Measurements from ENCODE around the gene KRTAP10-12. TPM values are rescaled to one million over a fixed set of nuclear protein-coding genes. Genes with fewer than 3 reads are reported as not detected.

Gene KRTAP10-12
- total RNA-seq, 1 experiment from 2014 or later = not detected

- CTCF ChIA-PET = interaction anchor here (0.6 kb wide), 1 partner anchor 9 kb away, joined by 6 read pairs; no protein-coding TSS in a partner anchor
- no peak for TF ChIP-seq SIN3A (IDR thresholded peaks at IDR 0.05; ENCODE audit: borderline replicate concordance, insufficient read depth, low read depth, low read length)
- TF ChIP-seq, protein P1, sequence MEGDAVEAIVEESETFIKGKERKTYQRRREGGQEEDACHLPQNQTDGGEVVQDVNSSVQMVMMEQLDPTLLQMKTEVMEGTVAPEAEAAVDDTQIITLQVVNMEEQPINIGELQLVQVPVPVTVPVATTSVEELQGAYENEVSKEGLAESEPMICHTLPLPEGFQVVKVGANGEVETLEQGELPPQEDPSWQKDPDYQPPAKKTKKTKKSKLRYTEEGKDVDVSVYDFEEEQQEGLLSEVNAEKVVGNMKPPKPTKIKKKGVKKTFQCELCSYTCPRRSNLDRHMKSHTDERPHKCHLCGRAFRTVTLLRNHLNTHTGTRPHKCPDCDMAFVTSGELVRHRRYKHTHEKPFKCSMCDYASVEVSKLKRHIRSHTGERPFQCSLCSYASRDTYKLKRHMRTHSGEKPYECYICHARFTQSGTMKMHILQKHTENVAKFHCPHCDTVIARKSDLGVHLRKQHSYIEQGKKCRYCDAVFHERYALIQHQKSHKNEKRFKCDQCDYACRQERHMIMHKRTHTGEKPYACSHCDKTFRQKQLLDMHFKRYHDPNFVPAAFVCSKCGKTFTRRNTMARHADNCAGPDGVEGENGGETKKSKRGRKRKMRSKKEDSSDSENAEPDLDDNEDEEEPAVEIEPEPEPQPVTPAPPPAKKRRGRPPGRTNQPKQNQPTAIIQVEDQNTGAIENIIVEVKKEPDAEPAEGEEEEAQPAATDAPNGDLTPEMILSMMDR (IDR thresholded peaks at IDR 0.05) = no peak
- TF ChIP-seq POLR2AphosphoS5 (IDR thresholded peaks at IDR 0.05; ENCODE audit: low read depth, low read length) = no peak
- no peak for TF ChIP-seq TCF7L2 (IDR thresholded peaks at IDR 0.05; ENCODE audit: low read depth, low read length)
- TF ChIP-seq, protein P2, sequence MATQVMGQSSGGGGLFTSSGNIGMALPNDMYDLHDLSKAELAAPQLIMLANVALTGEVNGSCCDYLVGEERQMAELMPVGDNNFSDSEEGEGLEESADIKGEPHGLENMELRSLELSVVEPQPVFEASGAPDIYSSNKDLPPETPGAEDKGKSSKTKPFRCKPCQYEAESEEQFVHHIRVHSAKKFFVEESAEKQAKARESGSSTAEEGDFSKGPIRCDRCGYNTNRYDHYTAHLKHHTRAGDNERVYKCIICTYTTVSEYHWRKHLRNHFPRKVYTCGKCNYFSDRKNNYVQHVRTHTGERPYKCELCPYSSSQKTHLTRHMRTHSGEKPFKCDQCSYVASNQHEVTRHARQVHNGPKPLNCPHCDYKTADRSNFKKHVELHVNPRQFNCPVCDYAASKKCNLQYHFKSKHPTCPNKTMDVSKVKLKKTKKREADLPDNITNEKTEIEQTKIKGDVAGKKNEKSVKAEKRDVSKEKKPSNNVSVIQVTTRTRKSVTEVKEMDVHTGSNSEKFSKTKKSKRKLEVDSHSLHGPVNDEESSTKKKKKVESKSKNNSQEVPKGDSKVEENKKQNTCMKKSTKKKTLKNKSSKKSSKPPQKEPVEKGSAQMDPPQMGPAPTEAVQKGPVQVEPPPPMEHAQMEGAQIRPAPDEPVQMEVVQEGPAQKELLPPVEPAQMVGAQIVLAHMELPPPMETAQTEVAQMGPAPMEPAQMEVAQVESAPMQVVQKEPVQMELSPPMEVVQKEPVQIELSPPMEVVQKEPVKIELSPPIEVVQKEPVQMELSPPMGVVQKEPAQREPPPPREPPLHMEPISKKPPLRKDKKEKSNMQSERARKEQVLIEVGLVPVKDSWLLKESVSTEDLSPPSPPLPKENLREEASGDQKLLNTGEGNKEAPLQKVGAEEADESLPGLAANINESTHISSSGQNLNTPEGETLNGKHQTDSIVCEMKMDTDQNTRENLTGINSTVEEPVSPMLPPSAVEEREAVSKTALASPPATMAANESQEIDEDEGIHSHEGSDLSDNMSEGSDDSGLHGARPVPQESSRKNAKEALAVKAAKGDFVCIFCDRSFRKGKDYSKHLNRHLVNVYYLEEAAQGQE (IDR thresholded peaks at IDR 0.05; ENCODE audit: insufficient read depth in 1 of 2, low read depth in 2 of 2, low read length in 1 of 2) = no peak
- BruUV-seq (replicated peaks) = no TSS peak
- Histone ChIP-seq H3K4me1 (ENCODE audit: control insufficient read depth, insufficient read depth, low read length) (no peaks in the 10 kb centered on the region; the same call in none of the 2 replicates), H3K4me3 (ENCODE audit: low read depth in 2 of 2, low read length in 2 of 2) (no peak overlapping the region), H3K27ac (ENCODE audit: low read length) (no peak overlapping the region), H3K36me3 (ENCODE audit: control insufficient read depth, insufficient read depth, low read length) (no peaks in the 10 kb centered on the region), H3K27me3 (ENCODE audit: control insufficient read depth, insufficient read depth, low read length) (no peaks in the 10 kb centered on the region), H3K9me3 (ENCODE audit: control insufficient read depth, insufficient read depth, low read depth, low read length) (no peaks in the 10 kb centered on the region)
- DNase-seq (ENCODE audit: low read depth, low spot score) = no peak
- ATAC-seq = no peak
- intact Hi-C loops (cut with micrococcal nuclease; ENCODE audit: unreplicated experiment) (no loop called here), in situ Hi-C loops (cut with HindIII; ENCODE audit: low pct_unique_long_range_greater_than_20kb, low sequenced_read_pairs) (no loop called here)
- POLR2A ChIA-PET = no interaction called here
Measured at GRCh38 chr21:44713130-44713529, 16.2 kb downstream of the KRTAP10-12 start.

- no peak overlapping the region for H3K4me3 ChIP-seq (ENCODE audit: low read depth in 2 of 2, low read length in 2 of 2)
- ChIA-PET CTCF (no interaction called here), POLR2A (no interaction called here)
- H3K27me3 ChIP-seq (ENCODE audit: control insufficient read depth, insufficient read depth, low read length) = no peaks in the 10 kb centered on the region
- no peaks in the 10 kb centered on the region for H3K36me3 ChIP-seq (ENCODE audit: control insufficient read depth, insufficient read depth, low read length)
- in situ Hi-C loops (cut with HindIII; ENCODE audit: low pct_unique_long_range_greater_than_20kb, low sequenced_read_pairs) (no loop called here), intact Hi-C loops (cut with micrococcal nuclease; ENCODE audit: unreplicated experiment) (no loop called here)
- TF ChIP-seq POLR2AphosphoS5 (IDR thresholded peaks at IDR 0.05; ENCODE audit: low read depth, low read length) (no peak), TCF7L2 (IDR thresholded peaks at IDR 0.05; ENCODE audit: low read depth, low read length) (no peak), SIN3A (IDR thresholded peaks at IDR 0.05; ENCODE audit: borderline replicate concordance, insufficient read depth, low read depth, low read length) (no peak)
- TF ChIP-seq, protein P1 (IDR thresholded peaks at IDR 0.05) = no peak
- TF ChIP-seq, protein P2 (IDR thresholded peaks at IDR 0.05; ENCODE audit: insufficient read depth in 1 of 2, low read depth in 2 of 2, low read length in 1 of 2) = no peak
- H3K27ac ChIP-seq (ENCODE audit: low read length) = no peak overlapping the region
- BruUV-seq (replicated peaks) = no TSS peak
- ATAC-seq (no peak), DNase-seq (ENCODE audit: low read depth, low spot score) (no peak)
- no peaks in the 10 kb centered on the region; the same call in none of the 2 replicates for H3K4me1 ChIP-seq (ENCODE audit: control insufficient read depth, insufficient read depth, low read length)
- no peaks in the 10 kb centered on the region for H3K9me3 ChIP-seq (ENCODE audit: control insufficient read depth, insufficient read depth, low read depth, low read length)
Measured at GRCh38 chr21:44713846-44714245, 16.9 kb downstream of the KRTAP10-12 start.

Measured in Panc1 (cell line).